ENCODE results near the gene GLS. TPM values are rescaled to one million over a fixed set of nuclear protein-coding genes. Genes with fewer than 3 reads are reported as not detected.

GLS gene
- total and polyA plus RNA-seq, 7 donors, result 6.9 to 30.6 (median 26.7) TPM

DNA sequence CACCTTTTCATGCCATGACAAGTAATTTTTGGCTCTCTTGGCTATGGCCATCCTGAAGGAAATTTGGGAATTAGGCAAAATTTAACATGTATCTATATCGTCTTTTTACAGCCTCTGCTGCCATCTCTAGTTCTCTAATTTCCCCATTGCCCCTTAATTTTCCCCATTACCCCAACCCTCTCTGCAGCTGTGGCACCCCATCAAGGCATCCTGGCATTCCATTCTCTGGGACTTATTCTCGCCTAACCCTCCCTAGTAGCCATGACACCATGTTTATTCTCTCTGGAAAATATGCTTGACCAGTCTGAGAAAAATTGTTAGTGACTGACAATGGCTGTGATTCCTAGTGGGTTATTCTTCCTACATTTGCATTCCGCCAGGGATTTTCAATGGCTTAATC is 43.9 kb upstream of the GLS start:
- Histone ChIP-seq H3K4me3 (no peak overlapping the region), H3K27me3 (ENCODE audit: insufficient read depth in 3 of 3, low read length in 2 of 3) (no peaks in the 10 kb centered on the region), H3K27ac (no peak overlapping the region), H3K9me3 (no peaks in the 10 kb centered on the region), H3K4me1 (no peaks in the 10 kb centered on the region), H3K36me3 (ENCODE audit: insufficient read depth in 1 of 2, low read depth in 1 of 2) (no peaks in the 10 kb centered on the region)
- 53 to 79% (median 68%) methylated on average over 3 of the region's 3 CpGs for WGBS, 3 donors
- no peak for ATAC-seq
- intact Hi-C loops (cut with DNase I), result no loop called here
- no peak for TF ChIP-seq CTCF (IDR thresholded peaks at IDR 0.05)
- DNase-seq, result no peak

- DNase-seq (no peak), ATAC-seq (no peak)
- Histone ChIP-seq H3K27me3 (ENCODE audit: insufficient read depth in 3 of 3, low read length in 2 of 3) (no peaks in the 10 kb centered on the region), H3K4me3 (no peak overlapping the region), H3K4me1 (no peaks in the 10 kb centered on the region), H3K27ac (no peak overlapping the region), H3K9me3 (no peaks in the 10 kb centered on the region), H3K36me3 (ENCODE audit: insufficient read depth in 1 of 2, low read depth in 1 of 2) (no peaks in the 10 kb centered on the region)
- intact Hi-C loops (cut with DNase I), result no loop called here
- no peak for TF ChIP-seq CTCF (IDR thresholded peaks at IDR 0.05)
Observed at GRCh38 chr2:190837420-190837819, 43.2 kb upstream of the GLS start.

DNA sequence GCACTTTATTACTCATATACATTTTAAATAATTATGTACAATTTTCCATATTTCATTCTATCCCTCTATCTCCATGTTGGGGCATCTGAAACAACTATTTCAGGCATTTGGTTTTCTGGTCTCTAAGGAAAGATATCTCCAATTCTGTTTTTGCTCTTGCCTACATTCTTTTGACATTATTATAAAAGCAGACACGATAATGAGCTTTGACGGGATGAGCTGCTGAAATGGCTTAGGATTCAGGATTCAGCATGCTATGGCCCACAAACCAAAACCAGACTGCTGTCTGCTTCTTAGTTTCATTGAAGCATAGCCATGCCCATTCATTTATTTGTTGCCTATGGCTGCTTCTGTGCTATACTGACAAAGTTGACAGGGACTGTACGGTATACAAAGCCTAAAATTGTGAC is 42.7 kb upstream of the GLS start:
- 81 to 89% (median 88%) methylated on average over 3 of the region's 3 CpGs for WGBS, 3 donors
- intact Hi-C loops (cut with DNase I), result no loop called here

DNA sequence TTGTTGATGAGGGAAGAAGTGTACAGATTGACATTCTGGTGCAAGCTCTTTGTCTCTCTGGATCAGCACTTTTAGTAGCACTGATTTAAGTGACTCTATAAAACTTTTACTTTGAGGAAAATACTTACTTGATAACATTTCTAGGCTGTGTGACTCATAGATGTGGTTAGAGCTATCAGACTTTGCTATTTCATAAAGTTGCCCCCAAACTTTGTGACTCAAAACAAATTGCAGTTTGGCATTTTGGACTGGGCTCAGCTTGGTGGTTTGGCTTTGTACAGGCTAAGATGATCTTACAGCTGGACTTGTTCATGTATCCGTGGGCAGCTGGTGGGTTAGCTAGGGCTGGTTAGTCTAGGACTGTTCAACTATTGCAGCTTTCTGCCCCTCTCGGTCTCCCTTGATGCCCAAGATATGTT is 42.1 kb upstream of the GLS start:
- Histone ChIP-seq H3K36me3 (ENCODE audit: insufficient read depth in 1 of 2, low read depth in 1 of 2) (no peaks in the 10 kb centered on the region), H3K9me3 (no peaks in the 10 kb centered on the region), H3K4me1 (no peaks in the 10 kb centered on the region), H3K27ac (no peak overlapping the region), H3K27me3 (ENCODE audit: insufficient read depth in 3 of 3, low read length in 2 of 3) (no peaks in the 10 kb centered on the region), H3K4me3 (no peak overlapping the region)
- ATAC-seq (no peak), DNase-seq (no peak)
- intact Hi-C loops (cut with DNase I), result no loop called here
- WGBS, 3 donors, result 62 to 81% (median 68%) methylated on average over 2 of the region's 2 CpGs
- no peak for TF ChIP-seq CTCF (IDR thresholded peaks at IDR 0.05)

More for the DNA sequence above, 42.7 kb upstream of the GLS start:
- no peaks in the 10 kb centered on the region for H3K9me3 ChIP-seq
- no peaks in the 10 kb centered on the region for H3K36me3 ChIP-seq (ENCODE audit: insufficient read depth in 1 of 2, low read depth in 1 of 2)
- no peak overlapping the region for H3K27ac ChIP-seq
- DNase-seq (no peak), ATAC-seq (no peak)
- no peak overlapping the region for H3K4me3 ChIP-seq
- H3K27me3 ChIP-seq (ENCODE audit: insufficient read depth in 3 of 3, low read length in 2 of 3), result no peaks in the 10 kb centered on the region
- H3K4me1 ChIP-seq, result no peaks in the 10 kb centered on the region
- no peak for TF ChIP-seq CTCF (IDR thresholded peaks at IDR 0.05)

- Histone ChIP-seq H3K36me3 (ENCODE audit: insufficient read depth in 1 of 2, low read depth in 1 of 2) (no peaks in the 10 kb centered on the region), H3K27ac (no peak overlapping the region), H3K4me3 (no peak overlapping the region), H3K4me1 (no peaks in the 10 kb centered on the region), H3K27me3 (ENCODE audit: insufficient read depth in 3 of 3, low read length in 2 of 3) (peaks cover 0 to 2% (median 0%) of the 10 kb centered on the region in 3 donors), H3K9me3 (no peaks in the 10 kb centered on the region)
- 44 to 49% (median 46%) methylated on average over 4 of the region's 4 CpGs for WGBS, 3 donors
- DNase-seq (no peak), ATAC-seq (no peak)
- intact Hi-C loops (cut with DNase I), result no loop called here
- no peak for TF ChIP-seq CTCF (IDR thresholded peaks at IDR 0.05)
Observed at GRCh38 chr2:190840569-190841172, 40.0 kb upstream of the GLS start.

Measured in psoas muscle (tissue), 8 donors.